BJ (cell line): Measurements from ENCODE around the gene CCR5. TPM values are rescaled to one million over a fixed set of nuclear protein-coding genes. Genes with fewer than 3 reads are reported as not detected.

Experiments used
- CTCF ChIA-PET: fragments of 350-600 bp; formaldehyde crosslinking; extraction: SDS; loops from one replicate; lab custom pipeline; 2021; ENCODE audit warnings: antibody characterized with exemption, inconsistent platforms; lab: Yijun Ruan, JAX
- POLR2A ChIA-PET: fragments of 300-600 bp; sonication (Branson Sonifier 250); formaldehyde crosslinking; extraction: SDS; loops from one replicate; lab custom pipeline; 2021; ENCODE audit warnings: antibody characterized with exemption; lab: Charles Lee
- DNase-seq: peaks from one replicate; pipeline ENCODE4 v3.0.0-alpha.2; 2011; ENCODE audit warnings: low read depth
- H3K27me3 ChIP-seq: 2 replicates; pipeline ENCODE4 v1.6.0; 2011; ENCODE audit warnings: low read length; ENCODE audit not compliant: control insufficient read depth, insufficient read depth
- H3K36me3 ChIP-seq: 2 replicates; pipeline ENCODE4 v1.5.1; 2011; ENCODE audit warnings: low read length; ENCODE audit not compliant: control insufficient read depth, insufficient read depth
- H3K4me3 ChIP-seq: 2 replicates; pipeline ENCODE4 v1.5.1; 2011; ENCODE audit warnings: low read depth, mild to moderate bottlenecking, control low read depth, low read length
- polyA plus RNA-seq: library from polyadenylated mRNA; depleted of rRNA; stranded (reverse); fragments of >200 nt; gene quantifications from 2 replicates; pipeline ENCODE4 v1.2.3, GENCODE V29; 2011; rRNA removed
- TF ChIP-seq, protein P1 (sequence below): IDR thresholded peaks from 2 replicates; pipeline ENCODE4 v1.5.1; 2011; ENCODE audit warnings: low read depth, mild to moderate bottlenecking, control low read depth, inconsistent platforms, low read length, moderate library complexity; ENCODE audit not compliant: insufficient read depth

CCR5 gene
- polyA plus RNA-seq, 1 experiment = not detected

GRCh38 chr3:46417841-46418611, 47.3 kb downstream of the CCR5 start:
- ChIA-PET POLR2A (no interaction called here), CTCF (no interaction called here)
- no peak for DNase-seq
- TF ChIP-seq, protein P1, sequence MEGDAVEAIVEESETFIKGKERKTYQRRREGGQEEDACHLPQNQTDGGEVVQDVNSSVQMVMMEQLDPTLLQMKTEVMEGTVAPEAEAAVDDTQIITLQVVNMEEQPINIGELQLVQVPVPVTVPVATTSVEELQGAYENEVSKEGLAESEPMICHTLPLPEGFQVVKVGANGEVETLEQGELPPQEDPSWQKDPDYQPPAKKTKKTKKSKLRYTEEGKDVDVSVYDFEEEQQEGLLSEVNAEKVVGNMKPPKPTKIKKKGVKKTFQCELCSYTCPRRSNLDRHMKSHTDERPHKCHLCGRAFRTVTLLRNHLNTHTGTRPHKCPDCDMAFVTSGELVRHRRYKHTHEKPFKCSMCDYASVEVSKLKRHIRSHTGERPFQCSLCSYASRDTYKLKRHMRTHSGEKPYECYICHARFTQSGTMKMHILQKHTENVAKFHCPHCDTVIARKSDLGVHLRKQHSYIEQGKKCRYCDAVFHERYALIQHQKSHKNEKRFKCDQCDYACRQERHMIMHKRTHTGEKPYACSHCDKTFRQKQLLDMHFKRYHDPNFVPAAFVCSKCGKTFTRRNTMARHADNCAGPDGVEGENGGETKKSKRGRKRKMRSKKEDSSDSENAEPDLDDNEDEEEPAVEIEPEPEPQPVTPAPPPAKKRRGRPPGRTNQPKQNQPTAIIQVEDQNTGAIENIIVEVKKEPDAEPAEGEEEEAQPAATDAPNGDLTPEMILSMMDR = no peak
- Histone ChIP-seq H3K27me3 (no peaks in the 10 kb centered on the region; the same call in none of the 2 replicates), H3K4me3 (no peak overlapping the region), H3K36me3 (no peaks in the 10 kb centered on the region)

GRCh38 chr3:46419816-46420215, 49.1 kb downstream of the CCR5 start:
- CTCF ChIA-PET = no interaction called here
- TF ChIP-seq, protein P1 = no peak

GRCh38 chr3:46420931-46421330, 50.2 kb downstream of the CCR5 start:
- ChIA-PET POLR2A (no interaction called here), CTCF (interaction anchor here (1.1 kb wide), 1 partner anchor 137 kb away, joined by 3 read pairs; no protein-coding TSS in a partner anchor)
- Histone ChIP-seq H3K4me3 (no peak overlapping the region), H3K36me3 (no peaks in the 10 kb centered on the region), H3K27me3 (no peaks in the 10 kb centered on the region; the same call in none of the 2 replicates)
- no peak for DNase-seq
- TF ChIP-seq, protein P1 = no peak

More at GRCh38 chr3:46419816-46420215, 49.1 kb downstream of the CCR5 start:
- POLR2A ChIA-PET = no interaction called here
- Histone ChIP-seq H3K27me3 (no peaks in the 10 kb centered on the region; the same call in none of the 2 replicates), H3K36me3 (no peaks in the 10 kb centered on the region), H3K4me3 (no peak overlapping the region)
- no peak for DNase-seq

DNA sequence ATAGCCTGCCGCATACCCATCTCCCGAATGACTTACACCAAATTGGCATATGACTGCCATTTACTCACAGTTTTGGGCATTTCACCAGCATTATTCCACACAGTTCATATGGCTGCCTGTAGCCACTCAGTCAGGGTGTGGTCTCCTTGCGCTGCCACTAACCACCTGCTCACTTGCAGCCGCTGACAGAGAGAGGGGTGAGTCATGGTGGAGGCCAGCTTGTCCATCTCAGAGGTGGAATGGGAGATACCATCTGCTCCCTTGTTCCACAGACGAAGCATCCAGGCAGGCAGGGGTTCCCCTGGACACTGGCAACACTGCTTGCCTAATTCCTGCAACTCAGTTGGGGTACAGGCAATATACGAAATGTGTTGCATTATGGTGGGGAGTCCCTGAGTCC, 51.9 kb downstream of the CCR5 start:
- Histone ChIP-seq H3K36me3 (no peaks in the 10 kb centered on the region), H3K27me3 (no peaks in the 10 kb centered on the region), H3K4me3 (no peak overlapping the region)
- ChIA-PET POLR2A (no interaction called here), CTCF (no interaction called here)
- no peak for DNase-seq
- TF ChIP-seq, protein P1 = no peak

DNA sequence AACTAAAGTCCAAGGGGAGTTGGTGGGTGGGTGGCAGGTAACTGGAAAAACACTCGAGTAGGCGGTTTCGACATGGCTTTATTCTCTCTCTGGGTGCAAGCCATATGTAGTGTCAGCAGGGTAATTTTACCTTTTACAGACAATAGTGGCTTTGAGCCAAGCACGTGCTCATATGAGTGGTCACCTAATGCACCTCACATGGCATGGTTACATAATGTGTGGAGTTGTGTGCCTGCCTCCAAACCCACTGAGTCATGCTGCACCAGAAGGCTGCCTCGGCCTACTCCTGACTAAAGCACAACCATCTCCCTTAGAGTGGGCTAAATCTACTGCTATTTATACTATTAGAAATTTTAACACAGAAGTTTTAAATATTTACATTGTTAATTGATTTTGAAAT, 52.8 kb downstream of the CCR5 start:
- POLR2A ChIA-PET = no interaction called here
- CTCF ChIA-PET = no interaction called here
- H3K36me3 ChIP-seq = no peaks in the 10 kb centered on the region
- no peaks in the 10 kb centered on the region for H3K27me3 ChIP-seq
- TF ChIP-seq, protein P1 = no peak
- H3K4me3 ChIP-seq = no peak overlapping the region
- no peak for DNase-seq

Other genes starting within 250 kb of the CCR5 start
- gene CCR1, start 162.6 kb upstream of the CCR5 start, polyA plus RNA-seq = not detected in 2 replicates
- not detected in 2 replicates for gene CCR3, start 128.5 kb upstream of the CCR5 start, polyA plus RNA-seq
- not detected in 2 replicates for gene CCR2, start 16.8 kb upstream of the CCR5 start, polyA plus RNA-seq
- gene CCRL2, start 36.3 kb downstream of the CCR5 start, polyA plus RNA-seq = not detected in 2 replicates
- gene LTF, start 94.0 kb downstream of the CCR5 start, polyA plus RNA-seq = not detected in 2 replicates
- gene RTP3, start 127.0 kb downstream of the CCR5 start, polyA plus RNA-seq = not detected in 2 replicates
- gene LRRC2, start 195.4 kb downstream of the CCR5 start, polyA plus RNA-seq = 0.55 and 1.2 TPM in 2 replicates
- gene FAM240A, start 241.6 kb downstream of the CCR5 start, polyA plus RNA-seq = not detected in 2 replicates